ENCODE results near the gene ARL5A. TPM values are rescaled to one million over a fixed set of nuclear protein-coding genes. Genes with fewer than 3 reads are reported as not detected.

ARL5A gene
- total and polyA plus RNA-seq, 9 of the 15 experiments (the other 6 are each of a cell fraction or from before 2014, with no cell fraction given): 16.3 to 117 (median 88.4) TPM

DNA sequence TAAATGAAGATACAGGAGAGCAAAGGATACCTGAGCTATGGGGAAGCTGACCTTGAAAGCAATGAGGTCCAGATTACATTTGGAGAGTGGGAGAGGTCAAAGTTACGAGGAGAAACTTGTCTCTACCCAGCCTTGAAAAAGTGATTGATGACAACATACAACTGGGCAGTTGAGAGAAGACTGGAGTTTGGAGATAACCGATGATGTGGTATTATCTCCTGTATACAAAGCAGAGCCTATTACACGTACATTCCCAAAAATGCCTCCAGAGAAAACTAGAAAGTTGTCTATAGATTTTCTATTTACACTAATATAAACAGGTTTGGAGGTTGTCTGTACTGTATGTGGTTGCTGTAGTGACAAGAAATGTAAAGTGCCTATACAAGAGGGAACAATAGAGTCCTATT is 28.3 kb downstream of the ARL5A start (continued):
- TF ChIP-seq, protein P1, sequence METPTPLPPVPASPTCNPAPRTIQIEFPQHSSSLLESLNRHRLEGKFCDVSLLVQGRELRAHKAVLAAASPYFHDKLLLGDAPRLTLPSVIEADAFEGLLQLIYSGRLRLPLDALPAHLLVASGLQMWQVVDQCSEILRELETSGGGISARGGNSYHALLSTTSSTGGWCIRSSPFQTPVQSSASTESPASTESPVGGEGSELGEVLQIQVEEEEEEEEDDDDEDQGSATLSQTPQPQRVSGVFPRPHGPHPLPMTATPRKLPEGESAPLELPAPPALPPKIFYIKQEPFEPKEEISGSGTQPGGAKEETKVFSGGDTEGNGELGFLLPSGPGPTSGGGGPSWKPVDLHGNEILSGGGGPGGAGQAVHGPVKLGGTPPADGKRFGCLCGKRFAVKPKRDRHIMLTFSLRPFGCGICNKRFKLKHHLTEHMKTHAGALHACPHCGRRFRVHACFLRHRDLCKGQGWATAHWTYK (CRISPR knock-in tag; IDR thresholded peaks at IDR 0.05): peak; percentile 75; the same call in 1 of the 2 replicates
- TF ChIP-seq EP400 (IDR thresholded peaks at IDR 0.05) (peak; percentile 44; the same call in 1 of the 2 replicates), MEIS2 (IDR thresholded peaks at IDR 0.05; ENCODE audit: partially characterized antibody) (peak; percentile 100), BRD9 (IDR thresholded peaks at IDR 0.05; ENCODE audit: low read depth, partially characterized antibody) (peak; percentile 34), PTBP1 (IDR thresholded peaks at IDR 0.05; ENCODE audit: low read depth, low read length) (no peak), STAT5A (IDR thresholded peaks at IDR 0.05; ENCODE audit: borderline replicate concordance, low read length) (peak; percentile 93), DNMT1 (IDR thresholded peaks at IDR 0.05) (no peak), TAL1 (IDR thresholded peaks at IDR 0.05) (peak; percentile 93), JUND (IDR thresholded peaks at IDR 0.05; ENCODE audit: borderline replicate concordance, low read depth, low read length) (peak; percentile 90), JUND (tag; IDR thresholded peaks at IDR 0.05; ENCODE audit: borderline replicate concordance, low read depth, low read length) (peak; percentile 81; the same call in 1 of the 3 replicates), ZEB2 (IDR thresholded peaks at IDR 0.05) (peak; percentile 80; the same call in 1 of the 2 replicates), SUPT5H (IDR thresholded peaks at IDR 0.05) (no peak)
- TF ChIP-seq, protein P2, sequence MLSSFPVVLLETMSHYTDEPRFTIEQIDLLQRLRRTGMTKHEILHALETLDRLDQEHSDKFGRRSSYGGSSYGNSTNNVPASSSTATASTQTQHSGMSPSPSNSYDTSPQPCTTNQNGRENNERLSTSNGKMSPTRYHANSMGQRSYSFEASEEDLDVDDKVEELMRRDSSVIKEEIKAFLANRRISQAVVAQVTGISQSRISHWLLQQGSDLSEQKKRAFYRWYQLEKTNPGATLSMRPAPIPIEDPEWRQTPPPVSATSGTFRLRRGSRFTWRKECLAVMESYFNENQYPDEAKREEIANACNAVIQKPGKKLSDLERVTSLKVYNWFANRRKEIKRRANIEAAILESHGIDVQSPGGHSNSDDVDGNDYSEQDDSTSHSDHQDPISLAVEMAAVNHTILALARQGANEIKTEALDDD (IDR thresholded peaks at IDR 0.05): peak; percentile 98
- TF ChIP-seq, protein P3, sequence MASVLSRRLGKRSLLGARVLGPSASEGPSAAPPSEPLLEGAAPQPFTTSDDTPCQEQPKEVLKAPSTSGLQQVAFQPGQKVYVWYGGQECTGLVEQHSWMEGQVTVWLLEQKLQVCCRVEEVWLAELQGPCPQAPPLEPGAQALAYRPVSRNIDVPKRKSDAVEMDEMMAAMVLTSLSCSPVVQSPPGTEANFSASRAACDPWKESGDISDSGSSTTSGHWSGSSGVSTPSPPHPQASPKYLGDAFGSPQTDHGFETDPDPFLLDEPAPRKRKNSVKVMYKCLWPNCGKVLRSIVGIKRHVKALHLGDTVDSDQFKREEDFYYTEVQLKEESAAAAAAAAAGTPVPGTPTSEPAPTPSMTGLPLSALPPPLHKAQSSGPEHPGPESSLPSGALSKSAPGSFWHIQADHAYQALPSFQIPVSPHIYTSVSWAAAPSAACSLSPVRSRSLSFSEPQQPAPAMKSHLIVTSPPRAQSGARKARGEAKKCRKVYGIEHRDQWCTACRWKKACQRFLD (CRISPR knock-in tag; IDR thresholded peaks at IDR 0.05): peak; percentile 85
- TF ChIP-seq, protein P4, sequence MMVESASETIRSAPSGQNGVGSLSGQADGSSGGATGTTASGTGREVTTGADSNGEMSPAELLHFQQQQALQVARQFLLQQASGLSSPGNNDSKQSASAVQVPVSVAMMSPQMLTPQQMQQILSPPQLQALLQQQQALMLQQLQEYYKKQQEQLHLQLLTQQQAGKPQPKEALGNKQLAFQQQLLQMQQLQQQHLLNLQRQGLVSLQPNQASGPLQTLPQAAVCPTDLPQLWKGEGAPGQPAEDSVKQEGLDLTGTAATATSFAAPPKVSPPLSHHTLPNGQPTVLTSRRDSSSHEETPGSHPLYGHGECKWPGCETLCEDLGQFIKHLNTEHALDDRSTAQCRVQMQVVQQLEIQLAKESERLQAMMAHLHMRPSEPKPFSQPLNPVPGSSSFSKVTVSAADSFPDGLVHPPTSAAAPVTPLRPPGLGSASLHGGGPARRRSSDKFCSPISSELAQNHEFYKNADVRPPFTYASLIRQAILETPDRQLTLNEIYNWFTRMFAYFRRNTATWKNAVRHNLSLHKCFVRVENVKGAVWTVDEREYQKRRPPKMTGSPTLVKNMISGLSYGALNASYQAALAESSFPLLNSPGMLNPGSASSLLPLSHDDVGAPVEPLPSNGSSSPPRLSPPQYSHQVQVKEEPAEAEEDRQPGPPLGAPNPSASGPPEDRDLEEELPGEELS (CRISPR knock-in tag; IDR thresholded peaks at IDR 0.05; ENCODE audit: borderline replicate concordance): no peak
- TF ChIP-seq, protein P5, sequence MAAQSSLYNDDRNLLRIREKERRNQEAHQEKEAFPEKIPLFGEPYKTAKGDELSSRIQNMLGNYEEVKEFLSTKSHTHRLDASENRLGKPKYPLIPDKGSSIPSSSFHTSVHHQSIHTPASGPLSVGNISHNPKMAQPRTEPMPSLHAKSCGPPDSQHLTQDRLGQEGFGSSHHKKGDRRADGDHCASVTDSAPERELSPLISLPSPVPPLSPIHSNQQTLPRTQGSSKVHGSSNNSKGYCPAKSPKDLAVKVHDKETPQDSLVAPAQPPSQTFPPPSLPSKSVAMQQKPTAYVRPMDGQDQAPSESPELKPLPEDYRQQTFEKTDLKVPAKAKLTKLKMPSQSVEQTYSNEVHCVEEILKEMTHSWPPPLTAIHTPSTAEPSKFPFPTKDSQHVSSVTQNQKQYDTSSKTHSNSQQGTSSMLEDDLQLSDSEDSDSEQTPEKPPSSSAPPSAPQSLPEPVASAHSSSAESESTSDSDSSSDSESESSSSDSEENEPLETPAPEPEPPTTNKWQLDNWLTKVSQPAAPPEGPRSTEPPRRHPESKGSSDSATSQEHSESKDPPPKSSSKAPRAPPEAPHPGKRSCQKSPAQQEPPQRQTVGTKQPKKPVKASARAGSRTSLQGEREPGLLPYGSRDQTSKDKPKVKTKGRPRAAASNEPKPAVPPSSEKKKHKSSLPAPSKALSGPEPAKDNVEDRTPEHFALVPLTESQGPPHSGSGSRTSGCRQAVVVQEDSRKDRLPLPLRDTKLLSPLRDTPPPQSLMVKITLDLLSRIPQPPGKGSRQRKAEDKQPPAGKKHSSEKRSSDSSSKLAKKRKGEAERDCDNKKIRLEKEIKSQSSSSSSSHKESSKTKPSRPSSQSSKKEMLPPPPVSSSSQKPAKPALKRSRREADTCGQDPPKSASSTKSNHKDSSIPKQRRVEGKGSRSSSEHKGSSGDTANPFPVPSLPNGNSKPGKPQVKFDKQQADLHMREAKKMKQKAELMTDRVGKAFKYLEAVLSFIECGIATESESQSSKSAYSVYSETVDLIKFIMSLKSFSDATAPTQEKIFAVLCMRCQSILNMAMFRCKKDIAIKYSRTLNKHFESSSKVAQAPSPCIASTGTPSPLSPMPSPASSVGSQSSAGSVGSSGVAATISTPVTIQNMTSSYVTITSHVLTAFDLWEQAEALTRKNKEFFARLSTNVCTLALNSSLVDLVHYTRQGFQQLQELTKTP (IDR thresholded peaks at IDR 0.05; ENCODE audit: low read depth in 1 of 2, partially characterized antibody in 2 of 2): no peak

Data from K562 (cell line).